ENCODE results near the gene RIT1.

Gene RIT1

GRCh38 chr1:155877945-155878344, 33.2 kb downstream of the RIT1 start:
- H3K27ac ChIP-seq = no peak overlapping the region
- H3K9me3 ChIP-seq (ENCODE audit: severe bottlenecking) = no peaks in the 10 kb centered on the region
- TF ChIP-seq, protein P1, sequence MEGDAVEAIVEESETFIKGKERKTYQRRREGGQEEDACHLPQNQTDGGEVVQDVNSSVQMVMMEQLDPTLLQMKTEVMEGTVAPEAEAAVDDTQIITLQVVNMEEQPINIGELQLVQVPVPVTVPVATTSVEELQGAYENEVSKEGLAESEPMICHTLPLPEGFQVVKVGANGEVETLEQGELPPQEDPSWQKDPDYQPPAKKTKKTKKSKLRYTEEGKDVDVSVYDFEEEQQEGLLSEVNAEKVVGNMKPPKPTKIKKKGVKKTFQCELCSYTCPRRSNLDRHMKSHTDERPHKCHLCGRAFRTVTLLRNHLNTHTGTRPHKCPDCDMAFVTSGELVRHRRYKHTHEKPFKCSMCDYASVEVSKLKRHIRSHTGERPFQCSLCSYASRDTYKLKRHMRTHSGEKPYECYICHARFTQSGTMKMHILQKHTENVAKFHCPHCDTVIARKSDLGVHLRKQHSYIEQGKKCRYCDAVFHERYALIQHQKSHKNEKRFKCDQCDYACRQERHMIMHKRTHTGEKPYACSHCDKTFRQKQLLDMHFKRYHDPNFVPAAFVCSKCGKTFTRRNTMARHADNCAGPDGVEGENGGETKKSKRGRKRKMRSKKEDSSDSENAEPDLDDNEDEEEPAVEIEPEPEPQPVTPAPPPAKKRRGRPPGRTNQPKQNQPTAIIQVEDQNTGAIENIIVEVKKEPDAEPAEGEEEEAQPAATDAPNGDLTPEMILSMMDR (IDR thresholded peaks at IDR 0.05; ENCODE audit: low read depth, low read length) = no peak
- H3K4me3 ChIP-seq (ENCODE audit: low read depth, low read length) = no peak overlapping the region
- DNase-seq = no peak
- H3K27me3 ChIP-seq (ENCODE audit: insufficient read depth, low read depth, severe bottlenecking) = no peaks in the 10 kb centered on the region
- peaks cover 30% of the 10 kb centered on the region for H3K36me3 ChIP-seq

GRCh38 chr1:155873860-155874259, 37.3 kb downstream of the RIT1 start:
- no peak overlapping the region for H3K4me3 ChIP-seq (ENCODE audit: low read depth, low read length)
- H3K27me3 ChIP-seq (ENCODE audit: insufficient read depth, low read depth, severe bottlenecking) = no peaks in the 10 kb centered on the region
- DNase-seq = no peak
- H3K27ac ChIP-seq = no peak overlapping the region
- H3K9me3 ChIP-seq (ENCODE audit: severe bottlenecking) = no peaks in the 10 kb centered on the region
- H3K36me3 ChIP-seq = peaks cover 30% of the 10 kb centered on the region
- TF ChIP-seq, protein P1 (IDR thresholded peaks at IDR 0.05; ENCODE audit: low read depth, low read length) = no peak

- Histone ChIP-seq H3K27ac (no peak overlapping the region), H3K4me3 (ENCODE audit: low read depth, low read length) (no peak overlapping the region), H3K9me3 (ENCODE audit: severe bottlenecking) (no peaks in the 10 kb centered on the region), H3K27me3 (ENCODE audit: insufficient read depth, low read depth, severe bottlenecking) (no peaks in the 10 kb centered on the region), H3K36me3 (peaks cover 43% of the 10 kb centered on the region)
- TF ChIP-seq, protein P1 (IDR thresholded peaks at IDR 0.05; ENCODE audit: low read depth, low read length) = no peak
- DNase-seq = no peak
Measured at GRCh38 chr1:155872527-155872926, 38.6 kb downstream of the RIT1 start.

GRCh38 chr1:155871390-155871789, 39.8 kb downstream of the RIT1 start:
- no peak overlapping the region for H3K4me3 ChIP-seq (ENCODE audit: low read depth, low read length)
- no peak for DNase-seq
- H3K27ac ChIP-seq = no peak overlapping the region
- H3K36me3 ChIP-seq = peaks cover 48% of the 10 kb centered on the region
- no peaks in the 10 kb centered on the region for H3K27me3 ChIP-seq (ENCODE audit: insufficient read depth, low read depth, severe bottlenecking)
- H3K9me3 ChIP-seq (ENCODE audit: severe bottlenecking) = no peaks in the 10 kb centered on the region
- TF ChIP-seq, protein P1 (IDR thresholded peaks at IDR 0.05; ENCODE audit: low read depth, low read length) = no peak

DNA sequence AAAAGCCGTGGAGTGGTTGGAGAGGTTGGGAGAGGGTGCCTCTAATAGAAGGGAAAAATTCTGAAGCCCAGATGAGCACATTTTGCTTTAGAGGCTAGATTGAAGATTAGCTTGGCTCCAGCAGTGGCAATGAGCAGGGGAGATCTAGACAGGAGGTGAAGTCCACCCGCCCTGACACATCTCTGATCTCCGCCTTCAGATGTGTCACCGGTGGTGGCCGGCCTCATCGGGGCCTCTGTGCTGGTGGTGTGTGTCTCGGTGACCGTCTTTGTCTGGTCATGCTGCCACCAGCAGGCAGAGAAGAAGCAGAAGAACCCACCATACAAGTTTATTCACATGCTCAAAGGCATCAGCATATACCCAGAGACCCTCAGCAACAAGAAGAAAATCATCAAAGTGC, 43.4 kb downstream of the RIT1 start:
- DNase-seq = no peak
- TF ChIP-seq, protein P1 (IDR thresholded peaks at IDR 0.05; ENCODE audit: low read depth, low read length) = no peak
- Histone ChIP-seq H3K4me3 (ENCODE audit: low read depth, low read length) (no peak overlapping the region), H3K36me3 (peaks cover 44% of the 10 kb centered on the region), H3K9me3 (ENCODE audit: severe bottlenecking) (no peaks in the 10 kb centered on the region), H3K27me3 (ENCODE audit: insufficient read depth, low read depth, severe bottlenecking) (no peaks in the 10 kb centered on the region), H3K27ac (no peak overlapping the region)

GRCh38 chr1:155864393-155864792, 46.8 kb downstream of the RIT1 start:
- DNase-seq = no peak
- peaks cover 37% of the 10 kb centered on the region for H3K36me3 ChIP-seq

More at GRCh38 chr1:155864393-155864792, 46.8 kb downstream of the RIT1 start:
- Histone ChIP-seq H3K9me3 (ENCODE audit: severe bottlenecking) (no peaks in the 10 kb centered on the region), H3K27me3 (ENCODE audit: insufficient read depth, low read depth, severe bottlenecking) (no peaks in the 10 kb centered on the region), H3K27ac (no peak overlapping the region), H3K4me3 (ENCODE audit: low read depth, low read length) (no peak overlapping the region)
- TF ChIP-seq, protein P1 (IDR thresholded peaks at IDR 0.05; ENCODE audit: low read depth, low read length) = no peak
